GM19035 (cell line): ENCODE results near the gene LRRC36.

ENCODE experiments used
- ATAC-seq: cut with Tn5 transposase; IDR thresholded peaks from one replicate; pipeline ENCODE4 v1.9.1; 2021; ENCODE audit not compliant: unreplicated experiment

LRRC36 gene

DNA sequence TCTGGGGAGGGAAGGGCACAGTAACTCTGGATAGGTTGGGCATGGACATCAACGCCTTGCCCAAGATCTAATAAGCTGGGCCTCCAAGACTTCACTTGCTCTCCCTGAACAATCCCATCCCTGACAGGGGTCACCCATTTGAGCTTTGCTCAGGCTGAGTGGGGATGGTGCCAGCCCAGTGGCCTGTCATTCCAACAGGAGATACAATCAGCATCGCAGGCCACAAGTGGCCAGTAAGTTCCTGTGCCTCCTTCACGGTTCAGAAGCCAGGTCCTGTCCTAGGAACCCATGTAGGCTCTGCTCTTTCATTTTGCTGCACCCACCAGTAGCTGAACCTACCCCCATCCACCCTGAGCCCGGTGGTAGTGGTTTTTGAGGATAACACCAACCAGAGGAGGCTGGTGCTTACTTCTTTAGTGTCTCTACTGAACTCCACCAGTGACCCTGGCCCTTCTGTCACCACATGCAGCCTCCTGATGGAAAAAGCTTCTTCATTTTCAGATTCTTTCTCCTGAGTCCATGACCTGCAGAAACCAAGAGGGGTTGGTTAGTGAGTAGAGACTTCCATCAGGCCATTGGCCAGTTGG lies 32.4 kb upstream of the LRRC36 start:
- no peak for ATAC-seq

DNA sequence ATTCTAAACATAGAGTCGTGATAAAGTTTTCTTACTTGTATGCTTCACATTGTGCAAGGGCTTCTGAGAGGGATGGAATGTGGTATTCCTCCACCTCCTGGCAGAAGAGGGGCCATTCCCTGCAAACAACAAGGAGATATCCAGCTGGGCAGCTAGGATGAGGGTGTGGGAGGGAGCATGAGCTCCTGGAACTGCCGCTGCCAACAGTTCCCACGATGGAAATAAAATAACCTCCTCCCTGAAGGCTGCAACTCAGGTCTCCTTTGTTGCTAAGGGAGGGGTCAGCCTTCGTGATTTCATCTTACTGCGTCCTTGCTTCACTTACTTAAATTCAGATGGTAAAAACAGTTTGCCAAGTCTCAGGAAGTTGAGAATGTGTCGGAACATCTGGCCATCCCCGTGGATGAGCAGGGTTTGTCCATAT lies 31.7 kb upstream of the LRRC36 start:
- ATAC-seq = no peak

DNA sequence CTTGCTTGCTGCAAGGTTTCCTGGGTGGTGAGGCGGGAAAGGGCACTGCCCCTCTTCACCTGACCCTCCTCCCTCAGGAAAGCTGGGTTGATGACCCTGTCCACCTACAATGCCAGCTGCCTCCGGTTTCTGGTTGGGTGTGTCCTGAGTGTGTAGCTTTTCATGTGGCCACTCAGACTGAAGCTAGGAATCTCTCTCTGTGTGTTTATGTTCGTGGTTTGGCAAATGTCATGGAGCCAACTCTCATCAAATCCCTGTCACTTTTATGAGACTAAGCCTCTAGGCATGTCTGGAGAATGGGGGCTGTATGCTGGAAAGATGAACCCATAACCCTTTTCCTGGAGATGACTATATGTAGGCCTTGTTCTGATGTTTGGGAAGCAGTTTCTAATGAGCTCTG lies 30.2 kb upstream of the LRRC36 start:
- ATAC-seq = no peak

DNA sequence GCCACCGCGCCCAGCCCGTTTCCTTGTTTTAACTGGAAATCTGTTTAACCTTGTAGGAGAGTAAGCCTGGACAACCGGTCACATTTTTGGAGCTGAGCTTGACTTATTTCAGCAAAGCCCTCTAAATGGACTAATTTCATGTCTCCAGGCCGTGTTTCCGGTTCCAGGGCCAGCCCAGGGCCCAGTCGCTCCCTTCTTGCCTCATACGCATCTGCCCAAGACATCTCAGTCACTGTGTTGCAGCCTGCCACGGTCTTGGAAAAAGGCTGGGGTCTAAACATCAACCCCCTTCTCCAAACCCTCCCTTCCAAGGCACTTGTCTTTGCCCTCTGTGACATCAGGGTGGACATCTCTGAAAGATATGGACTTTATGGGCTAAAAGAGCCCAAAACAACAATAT lies 28.3 kb upstream of the LRRC36 start:
- no peak for ATAC-seq

DNA sequence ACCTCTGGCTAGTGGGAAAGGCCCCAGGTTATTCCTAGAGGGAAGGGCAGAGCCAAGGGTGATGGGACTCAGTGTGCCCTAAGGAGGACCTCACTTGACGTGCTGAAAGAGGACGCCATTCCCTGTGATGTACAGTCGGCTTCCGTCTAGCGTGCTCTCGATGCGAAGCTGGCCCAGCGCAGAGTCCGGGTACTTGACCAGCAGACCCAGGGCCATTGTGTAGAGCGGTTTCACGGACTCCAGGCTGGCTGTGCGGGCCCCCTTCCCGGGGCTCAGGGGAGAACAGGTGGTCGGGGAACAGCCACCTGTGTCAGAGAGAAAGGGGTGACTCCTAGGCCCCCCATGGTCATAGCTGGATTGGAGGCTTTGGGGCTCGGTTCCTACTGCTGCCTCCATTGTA lies 27.3 kb upstream of the LRRC36 start:
- no peak for ATAC-seq

DNA sequence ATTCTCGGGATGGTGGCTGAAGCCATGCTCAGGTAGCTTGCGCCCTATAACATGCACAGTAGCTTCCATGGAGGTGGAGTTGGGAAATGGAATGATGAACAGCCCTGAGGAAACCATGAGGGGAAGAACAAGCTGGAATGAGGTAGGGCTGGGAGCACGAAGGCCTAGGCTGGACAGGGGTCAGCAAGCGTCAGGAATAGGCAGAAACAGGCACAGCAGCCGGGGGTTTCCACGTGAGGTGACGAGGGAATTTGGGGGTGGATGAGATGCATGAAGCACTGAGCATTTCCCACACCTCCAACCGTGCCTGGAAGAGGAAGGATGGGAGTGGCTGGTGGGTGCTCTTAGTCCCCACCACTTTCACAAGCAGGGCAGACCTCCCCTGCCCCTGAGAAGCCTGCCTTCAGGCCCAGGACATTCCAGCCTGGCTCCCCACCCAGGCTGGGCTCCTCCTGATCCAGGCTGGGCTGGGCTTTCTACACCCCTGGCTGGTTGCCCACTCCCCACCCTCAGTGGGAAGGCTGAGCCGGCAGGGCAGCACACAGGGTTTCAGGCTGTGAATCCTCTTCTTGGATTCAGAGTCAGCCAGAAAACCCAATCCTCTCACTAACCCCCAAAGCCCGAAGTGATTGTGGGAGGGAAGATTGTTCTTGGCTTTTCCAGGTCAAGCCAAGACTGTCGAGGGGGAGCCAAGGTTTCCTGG lies 25.4 kb upstream of the LRRC36 start:
- ATAC-seq = no peak

DNA sequence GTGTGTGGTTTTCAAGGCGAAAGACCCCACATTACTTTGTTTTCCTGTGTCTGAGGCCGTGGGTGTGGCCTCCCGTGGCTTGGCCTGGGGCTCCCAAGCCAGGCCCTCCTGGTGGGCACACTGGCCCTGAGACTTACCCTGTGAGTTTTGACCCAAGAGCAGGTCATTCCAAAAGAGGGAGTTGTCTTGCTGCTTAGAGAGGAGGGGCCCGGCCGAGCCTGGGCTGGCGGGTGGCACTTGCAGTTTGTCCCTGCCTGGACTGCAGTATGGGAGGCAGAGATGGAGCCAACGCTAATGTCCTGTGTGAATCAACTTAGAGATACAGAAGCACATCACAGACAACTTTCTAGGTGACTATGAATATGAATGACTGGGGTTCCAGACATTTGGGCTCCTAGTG lies 24.5 kb upstream of the LRRC36 start:
- ATAC-seq = no peak

DNA sequence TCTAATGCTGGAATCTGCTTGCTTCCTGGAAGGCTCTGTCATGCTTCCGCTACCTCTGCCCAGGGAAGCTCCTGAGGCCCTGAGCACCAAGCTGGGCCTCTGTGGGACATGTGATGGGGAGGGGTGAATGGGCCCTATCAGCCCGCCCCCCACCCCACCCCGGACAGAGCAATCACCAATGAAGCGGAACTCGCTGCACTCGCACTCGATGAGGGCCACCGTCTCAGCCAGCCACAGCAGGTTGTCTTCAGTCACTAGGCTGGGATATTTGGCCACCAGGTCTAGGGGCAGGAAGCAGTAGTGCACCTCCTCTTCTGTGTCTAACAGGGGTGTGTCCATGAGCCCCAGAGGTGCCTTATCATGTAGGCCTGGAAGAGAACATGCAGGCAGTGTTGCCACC lies 23.6 kb upstream of the LRRC36 start:
- no peak for ATAC-seq

DNA sequence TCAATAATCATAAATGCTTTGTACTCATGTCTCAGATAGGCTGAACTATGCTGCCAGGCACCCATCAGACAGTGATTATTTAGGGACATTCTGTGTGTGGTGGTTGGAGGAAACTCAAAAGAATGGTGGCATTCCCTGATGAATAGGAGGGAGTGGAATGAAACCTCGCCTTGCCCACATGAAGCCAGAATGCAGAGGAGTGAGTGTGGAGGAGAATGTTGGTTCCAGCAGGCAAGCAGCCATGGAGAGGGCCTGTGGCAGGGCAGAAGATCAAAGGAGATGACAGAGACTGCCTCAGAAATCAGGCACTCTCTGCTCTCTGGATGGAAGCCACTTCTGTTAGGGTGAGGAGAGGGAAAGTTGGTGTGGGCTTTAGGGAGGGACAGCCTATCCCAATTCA lies 22.6 kb upstream of the LRRC36 start:
- no peak for ATAC-seq

DNA sequence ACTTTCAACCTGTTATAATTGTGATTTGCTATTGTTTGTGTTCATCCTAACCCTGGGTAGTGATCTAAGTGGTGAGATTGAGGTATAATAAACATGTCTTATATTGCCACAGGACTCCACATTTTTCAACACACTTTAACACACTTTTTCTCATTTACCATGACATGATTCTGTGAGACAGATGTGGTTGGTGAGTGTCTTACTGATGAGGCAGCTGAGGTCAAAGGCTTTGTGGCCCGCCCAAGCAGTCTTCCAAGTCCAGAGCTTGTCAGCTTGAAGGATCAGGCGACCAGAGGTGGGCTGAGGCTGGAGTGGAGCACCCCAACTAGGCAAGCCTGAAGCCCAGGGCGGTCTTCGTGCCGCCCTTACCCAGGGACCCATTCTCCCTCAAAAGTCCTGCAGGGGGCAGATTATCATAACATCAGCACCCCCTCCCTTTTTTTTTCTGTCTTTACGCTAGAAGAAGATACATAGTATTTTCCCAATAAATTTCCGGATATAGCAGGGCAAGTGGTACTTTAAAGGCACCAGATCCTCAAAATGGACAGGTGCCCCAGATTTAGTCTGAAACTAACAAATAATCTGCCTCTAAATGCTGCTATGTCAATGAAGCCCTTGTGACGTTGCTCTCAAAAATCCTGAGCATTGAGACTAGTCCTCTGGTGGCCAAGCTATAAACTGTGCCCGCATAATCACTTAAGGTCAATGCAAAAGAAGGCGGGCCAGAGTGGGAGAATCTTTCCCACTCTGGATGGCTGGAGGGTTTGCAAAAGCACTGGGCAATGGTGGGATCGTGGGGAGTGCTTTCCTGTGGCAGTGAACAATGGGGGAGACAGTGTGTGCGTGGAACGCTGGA lies 21.2 kb upstream of the LRRC36 start:
- ATAC-seq = no peak

DNA sequence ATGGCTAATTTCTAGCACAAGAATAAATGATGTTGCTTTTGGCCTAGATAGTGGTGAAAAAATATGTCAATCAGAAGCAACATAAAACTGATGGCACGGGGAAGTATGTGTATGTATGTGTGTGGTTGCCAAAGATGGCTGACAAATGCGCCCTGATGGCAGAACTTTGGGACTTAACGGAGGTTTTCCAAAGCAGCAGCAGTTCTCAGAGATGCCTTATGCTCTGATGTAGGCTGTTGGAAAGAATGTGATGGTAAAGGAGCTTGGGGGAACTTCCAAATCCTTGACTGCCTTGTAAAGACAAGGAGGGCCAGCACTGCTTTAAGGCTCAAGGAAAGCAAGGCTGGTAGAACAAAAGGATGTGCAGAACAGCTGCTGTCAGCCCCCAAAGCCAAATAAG lies 16.1 kb upstream of the LRRC36 start:
- ATAC-seq = no peak

DNA sequence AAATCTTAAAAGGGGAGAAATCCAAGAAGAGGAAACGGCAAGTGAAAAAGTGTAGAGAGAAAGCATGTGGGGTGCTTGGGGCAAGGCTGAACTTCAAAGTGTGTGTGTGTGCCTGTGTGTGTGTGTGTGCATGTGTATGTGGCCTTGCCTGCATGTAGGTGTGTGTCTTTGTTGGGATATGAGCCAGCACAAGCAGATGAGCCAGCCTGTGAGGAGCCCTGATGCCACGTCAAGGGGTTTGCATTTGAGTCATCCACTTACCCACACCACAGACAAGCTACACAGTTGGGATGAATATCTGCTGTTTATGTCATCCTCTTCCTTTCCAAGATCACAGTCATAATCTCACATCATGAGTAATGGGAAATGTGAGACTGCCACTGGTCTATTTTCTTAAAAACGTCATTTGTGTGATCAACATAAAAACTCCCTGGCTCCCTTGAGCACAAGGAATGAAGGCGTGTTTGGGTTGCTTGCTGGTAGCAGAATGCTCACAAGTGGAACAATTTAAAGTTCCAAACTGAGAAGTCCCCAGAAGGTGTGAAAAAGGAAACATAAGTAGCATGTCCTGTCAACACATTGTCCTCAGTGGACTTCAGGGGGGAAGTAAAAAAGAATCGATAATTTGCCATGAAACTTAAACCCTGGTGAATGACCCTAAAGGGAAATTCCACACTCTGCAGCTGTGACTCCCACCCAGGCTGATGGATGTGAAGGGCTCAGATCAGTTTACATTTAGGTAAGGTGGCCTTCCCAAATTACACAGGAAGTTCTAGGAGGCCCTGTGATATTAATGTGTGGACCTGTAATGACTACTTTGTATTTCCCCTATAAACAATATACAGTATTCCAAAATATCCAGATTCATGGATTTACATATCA lies 14.8 kb upstream of the LRRC36 start:
- ATAC-seq = peak; percentile 71

DNA sequence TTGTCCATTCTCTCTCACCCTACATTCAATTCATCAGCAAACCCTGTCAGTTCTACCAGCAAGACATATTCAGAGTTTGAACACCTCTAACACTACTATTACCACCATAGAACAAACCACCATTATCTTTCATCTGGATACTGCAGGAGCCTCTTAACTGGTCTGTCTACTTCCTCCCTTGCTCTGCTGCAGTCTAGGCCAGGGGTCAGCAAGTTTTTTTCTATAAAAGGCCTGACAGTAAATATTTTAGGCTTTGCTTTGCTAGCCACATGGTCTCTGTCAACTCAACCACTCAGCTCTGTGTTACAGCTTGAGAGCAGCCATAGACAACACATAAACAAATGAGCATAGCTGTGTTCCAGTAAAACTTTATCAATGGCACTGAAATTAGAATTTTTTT lies 13.9 kb upstream of the LRRC36 start:
- no peak for ATAC-seq

DNA sequence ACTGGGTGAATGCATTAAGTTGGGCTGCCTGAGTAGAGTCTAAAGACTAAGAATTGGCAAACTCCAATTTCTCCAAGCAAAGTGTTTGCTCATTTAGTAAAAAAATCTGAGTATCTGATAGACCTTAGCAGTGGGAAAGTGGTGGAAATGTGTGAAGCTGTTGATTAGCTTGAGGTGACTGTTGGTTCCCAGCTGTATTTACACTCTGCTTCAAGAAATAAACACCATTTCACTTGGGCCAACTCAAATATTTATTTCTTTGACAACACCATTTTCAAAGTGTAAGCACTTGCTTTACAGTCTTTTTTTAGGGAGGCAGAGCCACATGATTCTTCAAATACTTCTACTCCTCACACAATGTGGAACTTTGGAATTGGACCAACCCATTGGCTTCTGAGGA lies 8.8 kb upstream of the LRRC36 start:
- ATAC-seq = no peak

DNA sequence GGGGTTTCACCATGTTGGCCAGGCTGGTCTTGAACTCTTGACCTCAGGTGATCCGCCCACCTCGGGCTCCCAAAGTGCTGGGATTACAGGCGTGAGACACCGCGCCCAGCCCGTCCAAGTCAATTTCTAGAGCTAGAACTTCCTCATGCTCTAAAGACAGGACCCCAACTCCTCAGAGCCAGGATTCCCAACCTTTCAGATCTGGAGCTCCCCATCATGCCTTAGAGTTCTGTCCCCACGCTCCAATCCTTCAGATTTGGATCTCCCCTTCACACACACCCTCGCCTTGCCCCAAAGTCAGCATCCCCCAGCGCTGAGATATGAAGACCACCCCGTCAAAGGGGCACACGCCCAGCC lies 522 bp upstream of the LRRC36 start:
- no peak for ATAC-seq

DNA sequence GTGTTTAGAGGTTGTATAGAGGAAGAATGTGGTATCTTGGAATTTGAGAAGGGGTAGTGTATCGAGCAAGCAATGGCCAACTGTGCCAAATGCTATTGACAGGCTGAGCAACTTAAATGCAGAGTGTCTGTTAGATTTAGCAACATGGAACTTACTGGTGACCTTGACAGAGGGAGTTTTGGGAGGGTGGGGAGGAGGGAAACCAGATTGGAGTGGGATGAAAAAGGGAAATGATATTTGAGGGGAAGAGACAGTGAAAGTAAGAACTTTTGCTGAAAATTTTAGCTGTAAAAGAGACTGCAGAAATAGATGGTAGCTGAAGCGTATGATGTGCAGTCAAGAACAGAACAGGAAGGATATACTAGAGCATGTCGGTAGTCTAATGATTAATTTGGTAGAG lies 1.1 kb downstream of the LRRC36 start:
- no peak for ATAC-seq

DNA sequence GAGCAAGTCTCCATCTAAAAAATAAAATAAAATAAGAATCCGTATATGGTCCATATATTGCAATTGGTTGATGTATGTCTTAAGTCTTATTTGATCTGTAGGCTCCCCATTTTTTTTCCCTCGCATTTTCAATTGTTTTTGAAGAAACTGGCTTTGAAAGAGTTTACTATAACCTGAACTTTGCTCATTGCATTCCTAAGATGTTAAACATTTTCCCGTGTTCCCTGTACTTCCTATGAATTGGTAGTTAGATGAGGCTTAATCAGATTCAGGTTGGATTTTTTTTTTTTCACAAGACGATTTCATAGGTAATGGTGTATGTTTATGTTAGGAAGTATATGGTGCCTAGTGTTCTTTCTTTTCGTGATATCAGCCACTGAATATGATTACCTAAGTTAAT lies 3.3 kb downstream of the LRRC36 start:
- ATAC-seq = no peak

DNA sequence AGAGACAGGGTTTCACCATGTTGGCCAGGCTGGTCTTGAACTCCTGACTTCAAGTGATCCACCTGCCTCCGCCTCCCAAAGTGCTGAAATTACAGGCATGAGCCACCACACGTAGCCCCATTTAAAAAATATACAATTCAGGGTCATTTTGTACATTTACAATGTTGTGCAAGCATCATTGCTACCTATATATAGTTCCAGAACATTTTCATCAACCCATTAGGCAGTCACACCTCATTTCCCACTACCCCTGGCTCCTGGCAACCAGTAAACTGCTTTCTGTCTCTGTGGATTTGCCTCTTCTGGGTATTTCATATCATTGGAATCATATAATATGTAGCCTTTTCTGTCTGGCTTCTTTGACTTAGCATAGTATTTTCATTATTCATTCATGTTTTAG lies 6.7 kb downstream of the LRRC36 start:
- no peak for ATAC-seq

DNA sequence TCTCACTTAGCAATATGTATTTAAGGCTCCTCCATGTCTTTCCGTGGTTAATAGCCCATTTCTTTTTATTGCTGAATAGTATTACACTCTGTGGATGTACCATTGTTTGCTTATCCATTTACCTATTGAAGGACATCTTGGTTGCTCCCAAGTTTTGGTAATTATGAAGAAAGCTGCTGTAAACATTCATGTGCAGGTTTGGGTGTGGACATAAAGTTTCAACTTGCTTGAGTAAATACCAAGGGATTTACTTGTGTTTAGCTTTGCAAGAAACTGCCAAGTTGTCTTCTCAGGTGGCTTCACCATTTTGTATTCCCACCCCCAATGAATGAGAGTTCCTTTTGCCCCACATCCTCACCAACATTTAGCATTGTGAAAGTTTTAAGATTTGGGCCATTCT lies 9.5 kb downstream of the LRRC36 start:
- no peak for ATAC-seq

DNA sequence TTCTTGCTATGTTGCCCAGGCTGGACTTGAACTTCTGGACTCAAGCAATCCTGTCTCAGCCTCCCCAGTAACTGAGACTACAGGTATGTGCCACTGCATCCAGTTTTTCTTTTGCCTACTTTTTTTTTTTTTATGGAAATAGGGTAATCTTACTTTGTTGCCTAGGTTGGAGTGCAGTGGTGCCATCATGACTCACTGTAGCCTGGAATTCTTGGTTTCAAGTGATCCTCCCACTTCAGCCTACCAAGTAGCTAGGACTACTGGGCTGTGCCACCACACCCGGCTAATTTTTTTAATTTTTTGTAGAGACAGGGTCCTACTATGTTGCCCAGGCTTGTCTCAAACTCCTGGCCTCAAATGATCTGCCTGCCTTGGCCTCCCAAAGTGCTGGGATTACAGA lies 10.0 kb downstream of the LRRC36 start:
- ATAC-seq = no peak

DNA sequence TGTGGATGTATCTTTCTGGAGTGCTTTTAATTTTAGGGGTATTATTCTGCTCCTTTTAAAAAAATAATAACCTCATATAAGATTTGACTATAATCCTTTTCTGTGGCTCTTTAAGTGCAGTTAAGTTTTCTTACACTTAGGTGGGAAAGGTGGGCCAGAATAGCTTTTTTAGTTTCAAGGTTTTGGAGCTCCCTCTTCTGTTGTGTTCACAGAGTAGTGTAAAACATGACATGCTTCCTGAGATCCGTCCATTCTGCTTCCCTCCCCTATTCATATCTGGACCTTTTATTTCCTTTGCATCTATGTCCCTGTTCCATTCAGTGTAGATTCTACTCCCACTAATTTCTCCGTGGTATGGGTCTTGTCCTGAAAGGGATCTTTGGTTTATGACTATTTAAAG lies 12.8 kb downstream of the LRRC36 start:
- no peak for ATAC-seq
